A673 (cell line): Measurements from ENCODE around the gene MKI67. TPM values are rescaled to one million over a fixed set of nuclear protein-coding genes. Genes with fewer than 3 reads are reported as not detected.

ENCODE experiments used
- BruUV-seq: library from RNA; stranded (reverse); fragments of 400-500 nt; replicated peaks from 2 replicates; lab custom pipeline; 2021; lab: Mats Ljungman, UMichigan
- CTCF ChIA-PET: fragments of 300-600 bp; sonication (Branson Sonifier 250); formaldehyde crosslinking; loops from one replicate; lab custom pipeline; 2022; ENCODE audit warnings: antibody characterized with exemption; lab: Charles Lee
- POLR2A ChIA-PET: fragments of 300-600 bp; sonication (Branson Sonifier 250); formaldehyde crosslinking; loops from one replicate; lab custom pipeline; 2022; ENCODE audit warnings: antibody characterized with exemption; ENCODE audit not compliant: low non-redundant PET; lab: Charles Lee
- DNase-seq: peaks from one replicate; pipeline ENCODE4 v3.0.0-alpha.2; 2015; ENCODE audit warnings: low spot score
- H3K27ac ChIP-seq: fragments of 200-600 bp; sonication (generic); 2 replicates; pipeline ENCODE4 v1.5.1; 2016; ENCODE audit warnings: mixed run types, low read depth, mild to moderate bottlenecking, mixed read lengths, antibody characterized with exemption, low read length; ENCODE audit not compliant: poor library complexity, severe bottlenecking
- H3K27me3 ChIP-seq: fragments of 200-600 bp; sonication (generic); replicated peaks from 2 replicates; pipeline ENCODE4 v1.6.1; 2017; ENCODE audit warnings: mixed run types, low read depth, mild to moderate bottlenecking, mixed read lengths, antibody characterized with exemption, low read length; ENCODE audit not compliant: insufficient read depth, poor library complexity
- H3K36me3 ChIP-seq: fragments of 200-600 bp; sonication (generic); 2 replicates; pipeline ENCODE4 v1.6.1; 2016; ENCODE audit warnings: mixed run types, mild to moderate bottlenecking, mixed read lengths, antibody characterized with exemption, low read length; ENCODE audit not compliant: insufficient read depth, poor library complexity, severe bottlenecking
- H3K4me1 ChIP-seq: fragments of 200-600 bp; sonication (generic); 2 replicates; pipeline ENCODE4 v1.6.1; 2017; ENCODE audit warnings: mixed run types, mild to moderate bottlenecking, mixed read lengths, antibody characterized with exemption, low read length; ENCODE audit not compliant: insufficient read depth, poor library complexity, severe bottlenecking
- H3K4me3 ChIP-seq: fragments of 200-600 bp; sonication (generic); 2 replicates; pipeline ENCODE4 v1.5.1; 2016; ENCODE audit warnings: low read depth, mixed run types, mild to moderate bottlenecking, mixed read lengths, low read length; ENCODE audit not compliant: poor library complexity, severe bottlenecking
- H3K9me3 ChIP-seq: fragments of 200-600 bp; sonication (generic); 2 replicates; pipeline ENCODE4 v1.6.1; 2016; ENCODE audit warnings: mixed run types, low read depth, mild to moderate bottlenecking, mixed read lengths, antibody characterized with exemption, low read length; ENCODE audit not compliant: poor library complexity, severe bottlenecking
- EZH2 ChIP-seq: fragments of 200-600 bp; sonication (generic); IDR thresholded peaks from 2 replicates; pipeline ENCODE4 v1.6.1; 2017; ENCODE audit warnings: borderline replicate concordance, low read depth, mild to moderate bottlenecking, mixed read lengths, antibody characterized with exemption, low read length; ENCODE audit not compliant: poor library complexity, severe bottlenecking
- intact Hi-C: fragments of 100-400 bp; cut with micrococcal nuclease; formaldehyde crosslinking; loops from one replicate; pipeline ENCODE4 v1.10.0; 2022; ENCODE audit not compliant: unreplicated experiment
- total RNA-seq: library from RNA; stranded (reverse); gene quantifications from 2 replicates; pipeline ENCODE4 v1.2.3, GENCODE V29; 2021
- TF ChIP-seq, protein P1 (sequence below): fragments of 300-800, 200-600 bp; sonication (generic); conservative IDR thresholded peaks from 2 replicates; pipeline ENCODE4 v1.5.1; 2017; ENCODE audit warnings: low read depth, mild to moderate bottlenecking, antibody characterized with exemption, low read length, moderate library complexity, mixed read lengths

MKI67 gene
- total RNA-seq, 1 experiment from 2014 or later = 249 TPM

DNA sequence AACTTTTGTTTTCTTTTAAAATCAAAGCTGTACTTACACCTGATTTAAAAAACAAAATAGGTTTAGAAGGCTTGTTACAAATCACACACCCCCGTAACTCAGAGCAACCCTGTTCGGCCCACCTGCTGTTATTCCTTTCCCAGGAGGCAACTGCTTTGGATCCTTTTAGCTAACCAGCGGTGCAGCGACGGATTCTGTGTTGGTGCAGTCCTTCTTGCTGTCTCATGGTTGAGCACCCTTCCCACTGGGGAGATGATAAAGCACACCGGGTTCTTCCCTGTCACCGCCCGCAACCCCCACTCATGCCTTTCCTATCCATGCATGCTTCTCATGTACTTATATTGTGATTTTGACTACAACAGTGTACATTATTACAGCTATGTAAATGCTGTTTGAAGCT lies 24.8 kb upstream of the MKI67 start:
- CTCF ChIA-PET = no interaction called here
- BruUV-seq = no TSS peak
- H3K9me3 ChIP-seq = no peaks in the 10 kb centered on the region
- intact Hi-C loops = loop anchor here (2.0 kb wide), 1 partner anchor 72 kb away; no protein-coding TSS in a partner anchor
- H3K27ac ChIP-seq = no peak overlapping the region
- peaks cover 10% of the 10 kb centered on the region for H3K4me1 ChIP-seq
- TF ChIP-seq, protein P1, sequence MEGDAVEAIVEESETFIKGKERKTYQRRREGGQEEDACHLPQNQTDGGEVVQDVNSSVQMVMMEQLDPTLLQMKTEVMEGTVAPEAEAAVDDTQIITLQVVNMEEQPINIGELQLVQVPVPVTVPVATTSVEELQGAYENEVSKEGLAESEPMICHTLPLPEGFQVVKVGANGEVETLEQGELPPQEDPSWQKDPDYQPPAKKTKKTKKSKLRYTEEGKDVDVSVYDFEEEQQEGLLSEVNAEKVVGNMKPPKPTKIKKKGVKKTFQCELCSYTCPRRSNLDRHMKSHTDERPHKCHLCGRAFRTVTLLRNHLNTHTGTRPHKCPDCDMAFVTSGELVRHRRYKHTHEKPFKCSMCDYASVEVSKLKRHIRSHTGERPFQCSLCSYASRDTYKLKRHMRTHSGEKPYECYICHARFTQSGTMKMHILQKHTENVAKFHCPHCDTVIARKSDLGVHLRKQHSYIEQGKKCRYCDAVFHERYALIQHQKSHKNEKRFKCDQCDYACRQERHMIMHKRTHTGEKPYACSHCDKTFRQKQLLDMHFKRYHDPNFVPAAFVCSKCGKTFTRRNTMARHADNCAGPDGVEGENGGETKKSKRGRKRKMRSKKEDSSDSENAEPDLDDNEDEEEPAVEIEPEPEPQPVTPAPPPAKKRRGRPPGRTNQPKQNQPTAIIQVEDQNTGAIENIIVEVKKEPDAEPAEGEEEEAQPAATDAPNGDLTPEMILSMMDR = no peak
- TF ChIP-seq EZH2 = no peak
- no peak overlapping the region for H3K4me3 ChIP-seq
- H3K27me3 ChIP-seq = no peaks in the 10 kb centered on the region
- POLR2A ChIA-PET = no interaction called here
- peak; percentile 18 for DNase-seq
- no peaks in the 10 kb centered on the region for H3K36me3 ChIP-seq

DNA sequence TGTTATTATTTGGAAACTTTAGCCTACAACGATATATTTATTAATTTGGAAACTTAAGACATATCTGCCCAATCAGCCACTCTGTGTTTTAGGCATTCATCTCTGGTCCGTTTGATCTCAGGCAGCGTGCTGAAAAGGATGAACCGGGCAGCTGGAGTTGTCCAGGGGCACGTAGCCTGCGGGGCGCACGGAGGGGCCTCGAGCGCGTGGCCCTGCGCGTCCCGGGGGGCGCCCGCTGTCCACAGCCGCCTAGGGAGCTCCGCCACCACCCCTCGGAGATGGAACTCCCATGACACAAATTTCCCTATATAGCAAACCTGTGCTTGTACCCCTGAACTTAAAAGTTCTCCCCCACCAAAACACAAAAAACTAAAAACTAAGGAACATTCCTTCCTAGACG lies 24.3 kb upstream of the MKI67 start:
- TF ChIP-seq EZH2 = no peak
- TF ChIP-seq, protein P1 = no peak
- intact Hi-C loops = loop anchor here (2.0 kb wide), 1 partner anchor 72 kb away; no protein-coding TSS in a partner anchor
- no peak for DNase-seq
- POLR2A ChIA-PET = interaction anchor here (0.7 kb wide), 1 partner anchor 435 kb away, joined by 3 read pairs; no protein-coding TSS in a partner anchor
- no TSS peak for BruUV-seq
- Histone ChIP-seq H3K9me3 (no peaks in the 10 kb centered on the region), H3K27me3 (no peaks in the 10 kb centered on the region), H3K4me1 (peaks cover 10% of the 10 kb centered on the region), H3K36me3 (no peaks in the 10 kb centered on the region), H3K4me3 (peak overlapping the region; percentile 45), H3K27ac (no peak overlapping the region)
- CTCF ChIA-PET = no interaction called here

DNA sequence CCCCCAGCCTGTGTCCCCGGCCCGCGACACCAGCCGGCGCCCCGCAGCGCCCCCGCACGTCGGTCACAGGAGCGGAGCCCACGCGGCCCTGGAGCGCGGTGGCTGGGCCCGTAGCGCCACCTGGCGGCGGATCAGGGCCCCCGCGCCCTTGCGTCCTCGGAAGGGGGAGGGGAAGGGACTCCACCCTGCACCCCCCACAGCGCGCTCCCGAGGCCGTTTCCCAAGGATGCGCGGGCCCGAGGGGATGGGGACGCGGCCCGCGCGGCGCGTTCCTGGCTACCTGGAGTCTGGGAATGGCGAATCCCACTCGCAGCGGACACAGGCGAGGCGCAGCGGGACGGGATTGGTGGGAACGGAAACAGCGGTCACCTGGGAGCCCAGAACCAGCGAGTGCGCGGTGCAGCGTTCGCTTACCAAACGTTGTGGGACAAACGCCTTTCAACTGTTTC lies 23.8 kb upstream of the MKI67 start:
- no TSS peak for BruUV-seq
- intact Hi-C loops = loop anchor here (2.0 kb wide), 1 partner anchor 71 kb away; no protein-coding TSS in a partner anchor

More for the DNA sequence above, 23.8 kb upstream of the MKI67 start:
- Histone ChIP-seq H3K36me3 (no peaks in the 10 kb centered on the region), H3K4me1 (peaks cover 10% of the 10 kb centered on the region), H3K9me3 (no peaks in the 10 kb centered on the region), H3K27ac (no peak overlapping the region), H3K4me3 (peak overlapping the region; percentile 45), H3K27me3 (no peaks in the 10 kb centered on the region)
- ChIA-PET POLR2A (interaction anchor here (0.7 kb wide), 1 partner anchor 435 kb away, joined by 3 read pairs; no protein-coding TSS in a partner anchor), CTCF (interaction anchor here (1.0 kb wide), 1 partner anchor 72 kb away, joined by 5 read pairs; no protein-coding TSS in a partner anchor)
- TF ChIP-seq, protein P1 = peak; percentile 83
- no peak for TF ChIP-seq EZH2
- peak; percentile 86 for DNase-seq
